Measurements from ENCODE around the gene C2CD4B. TPM values are rescaled to one million over a fixed set of nuclear protein-coding genes. Genes with fewer than 3 reads are reported as not detected.

Gene C2CD4B, protein sequence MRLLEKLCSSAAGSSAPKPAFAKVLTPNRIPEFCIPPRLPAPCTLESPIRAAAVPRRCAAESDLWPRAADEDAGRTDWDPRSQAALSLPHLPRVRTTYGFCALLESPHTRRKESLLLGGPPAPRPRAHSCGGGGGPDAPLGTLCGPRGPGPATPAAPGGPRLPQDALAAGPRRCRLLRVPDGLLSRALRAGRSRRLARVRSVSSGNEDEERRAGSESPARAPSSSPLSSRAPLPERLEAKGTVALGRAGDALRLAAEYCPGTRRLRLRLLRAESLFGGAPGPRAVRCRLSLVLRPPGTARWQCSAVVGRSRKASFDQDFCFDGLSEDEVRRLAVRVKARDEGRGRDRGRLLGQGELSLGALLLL
- total RNA-seq, result 15.8 TPM

DNA sequence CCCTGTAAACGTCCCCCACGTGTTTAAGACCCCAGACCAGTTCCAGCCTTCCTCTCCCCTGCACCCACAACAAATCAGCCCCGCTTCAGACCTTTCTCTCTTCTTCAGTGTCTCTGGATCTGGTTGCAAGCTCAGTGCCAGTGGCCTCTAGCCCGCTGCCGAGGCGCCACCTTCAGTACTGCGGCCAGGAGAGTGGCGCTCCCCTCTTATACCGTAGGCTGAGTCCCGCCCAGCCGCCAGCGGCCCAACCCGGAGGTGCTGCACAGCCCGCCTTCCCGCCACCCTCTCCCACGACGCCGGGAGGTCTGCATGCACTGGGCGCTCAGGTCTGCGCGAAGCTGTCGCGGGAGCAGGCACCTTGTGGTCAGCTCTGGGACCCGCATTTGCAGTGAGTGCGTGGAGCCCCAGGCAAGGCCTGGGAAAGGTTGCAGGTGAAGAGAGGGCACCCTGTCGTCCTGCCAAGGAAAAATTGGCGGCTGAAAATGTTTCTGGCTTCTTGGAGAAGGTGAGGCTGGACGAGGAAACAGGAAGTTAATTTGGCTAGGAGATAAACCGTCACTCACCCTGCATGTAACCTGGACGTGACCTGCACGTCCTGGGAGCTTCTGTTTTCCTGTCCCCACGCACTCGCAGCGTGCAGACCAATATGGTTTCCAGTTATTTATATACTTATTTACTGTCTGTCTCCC, at the start of gene C2CD4B:
Gene C2CD4B (minus strand): TSS at position 182 of the 689 bp plus-strand sequence. CDS start 301 bp downstream, outside the sequence.

Other genes with a start within 250 kb of the C2CD4B start
- 87.5 TPM for gene VPS13C, start 104.8 kb downstream of the C2CD4B start, total RNA-seq
- gene C2CD4A, start 98.3 kb downstream of the C2CD4B start, total RNA-seq, result 0.35 TPM
- 70.1 TPM for gene TLN2, start 225.3 kb upstream of the C2CD4B start, total RNA-seq